K562 (cell line): ENCODE results near the gene CISD2. TPM values are rescaled to one million over a fixed set of nuclear protein-coding genes. Genes with fewer than 3 reads are reported as not detected.
"Not testable (repeated sequence)": the region's sequence is repeated elsewhere in the genome, so short reads cannot be mapped to it uniquely, and the experiment has no call there.

Experiments used
- ATAC-seq: fragments of 200-7000 bp; cut with Tn5 transposase; 3 replicates; pipeline ENCODE4 v1.9.1; 2020; ENCODE audit warnings: moderate library complexity
- BruUV-seq: library from RNA; stranded (reverse); fragments of 400-500 nt; replicated peaks from 2 replicates; lab custom pipeline; 2021; lab: Mats Ljungman, UMichigan
- CTCF ChIA-PET: fragments of 300-600 bp; formaldehyde crosslinking; extraction: SDS; loops from one replicate; lab custom pipeline; 2021; ENCODE audit warnings: low intra/inter-chr PET ratio; lab: Yijun Ruan, JAX
- POLR2A ChIA-PET: fragments of 300-600, 350-650 bp; sonication (Branson Sonifier 250); formaldehyde crosslinking; extraction: SDS; loops from one replicate; lab custom pipeline; 2021; ENCODE audit warnings: antibody characterized with exemption, inconsistent platforms; lab: Yijun Ruan, JAX
- DNase-seq, 4 experiments: peaks; one replicate each; pipeline versions ENCODE4 v3.0.0 to v3.0.0-alpha.2; 2011 to 2018; ENCODE audit warnings: low spot score in 3 of 4, mixed read lengths in 3 of 4; ENCODE audit errors: extremely low read depth in 1 of 4
- FAIRE-seq: peaks from 2 replicates; lab custom pipeline; 2011; peaks lifted over from hg19 to GRCh38; lab: Jason Lieb, UNC
- H2AFZ ChIP-seq: 2 replicates; pipeline ENCODE4 v1.6.0; 2011; ENCODE audit warnings: low read depth, low read length, control low read depth, inconsistent platforms
- H3K27ac ChIP-seq: fragments of 200-600 bp; 3 replicates; pipeline ENCODE4 v1.8.0; 2011; ENCODE audit warnings: low read depth, mild to moderate bottlenecking, control low read depth, inconsistent platforms, low read length, moderate library complexity, mixed read lengths; ENCODE audit errors: extremely low read depth
- H3K27me3 ChIP-seq, 2 experiments: fragments of 300-600 bp in 1 of 2; 2 replicates in 1 of 2; 3 replicates in 1 of 2; pipeline versions ENCODE4 v1.6.0 to v1.8.0; 2011; ENCODE audit warnings: inconsistent platforms in 2 of 2, low read length in 2 of 2, mild to moderate bottlenecking in 1 of 2, mixed read lengths in 1 of 2, moderate library complexity in 1 of 2; ENCODE audit not compliant: control insufficient read depth in 2 of 2, insufficient read depth in 2 of 2
- H3K36me3 ChIP-seq: fragments of 300-600 bp; 3 replicates; pipeline ENCODE4 v1.8.0; 2011; ENCODE audit warnings: mild to moderate bottlenecking, low read length, inconsistent platforms; ENCODE audit not compliant: control insufficient read depth, insufficient read depth
- H3K4me1 ChIP-seq, 2 experiments: fragments of 200-600 bp in 1 of 2; replicated peaks in 1 of 2; 2 replicates in 1 of 2; 3 replicates in 1 of 2; pipeline versions ENCODE4 v1.5.1 to v1.8.0; 2011; ENCODE audit warnings: inconsistent platforms in 2 of 2, low read length in 2 of 2, mild to moderate bottlenecking in 1 of 2, mixed read lengths in 1 of 2, moderate library complexity in 1 of 2; ENCODE audit not compliant: control insufficient read depth in 2 of 2, insufficient read depth in 2 of 2
- H3K4me2 ChIP-seq: 2 replicates; pipeline ENCODE4 v1.6.1; 2011; ENCODE audit warnings: low read length, control low read depth, inconsistent platforms, mixed read lengths; ENCODE audit not compliant: insufficient read depth
- H3K4me3 ChIP-seq: fragments of 200-600 bp; sonication (generic), shearing (Covaris generic); 2 replicates; pipeline ENCODE4 v1.5.1; 2016; ENCODE audit warnings: control low read depth, inconsistent platforms
- H3K79me2 ChIP-seq: fragments of 200-600 bp; 3 replicates; pipeline ENCODE4 v1.8.0; 2011; ENCODE audit warnings: low read length, inconsistent platforms; ENCODE audit not compliant: control insufficient read depth, insufficient read depth
- H3K9ac ChIP-seq, 2 experiments: 2 replicates each; pipeline versions ENCODE4 v1.6.0 to v1.6.1; 2011; ENCODE audit warnings: low read depth in 2 of 2, low read length in 2 of 2, control low read depth in 1 of 2, inconsistent platforms in 1 of 2, mild to moderate bottlenecking in 1 of 2, mixed read lengths in 1 of 2; ENCODE audit not compliant: insufficient read depth in 1 of 2
- H3K9me1 ChIP-seq: one replicate; pipeline ENCODE4 v1.6.0; 2011; ENCODE audit warnings: inconsistent platforms, mild to moderate bottlenecking, low read length, moderate library complexity; ENCODE audit not compliant: control insufficient read depth, insufficient read depth
- H3K9me3 ChIP-seq: replicated peaks from 2 replicates; pipeline ENCODE4 v1.5.1; 2011; ENCODE audit warnings: low read depth, low read length, inconsistent platforms; ENCODE audit not compliant: control insufficient read depth, insufficient read depth
- H4K20me1 ChIP-seq: replicated peaks from 2 replicates; pipeline ENCODE4 v1.6.1; 2011; ENCODE audit warnings: low read length, inconsistent platforms, mixed read lengths; ENCODE audit not compliant: control insufficient read depth, insufficient read depth
- RBFOX2 ChIP-seq: fragments of 200-400 bp; formaldehyde crosslinking; IDR thresholded peaks from 2 replicates; pipeline ENCODE4 v1.6.1; 2017; ENCODE audit warnings: low read depth, mild to moderate bottlenecking, low read length, moderate library complexity
- WGBS: fragments of 100-300 bp; shearing (Covaris generic); methylation state at CpG from one replicate; pipeline ENCODE4 v1.1.6; 2016; ENCODE audit warnings: low coverage, mixed read lengths; ENCODE audit not compliant: insufficient coverage; ENCODE audit errors: missing lambda C conversion rate; 5-methylcytosine and 5-hydroxymethylcytosine counted together
- in situ Hi-C: fragments of 300-500 bp; cut with MboI; formaldehyde crosslinking; loops from 4 replicates; pipeline ENCODE4 v1.15.0; 2018; ENCODE audit warnings: inconsistent platforms, mixed read lengths
- intact Hi-C: fragments of 100-400 bp; cut with micrococcal nuclease; formaldehyde crosslinking; loops from 2 replicates; pipeline ENCODE4 v1.14.2; 2022
- polyA plus RNA-seq, 8 experiments: library from polyadenylated mRNA; depleted of rRNA in 4 of 8; stranded (reverse) in 5 of 8; unstranded in 3 of 8; fragments of >200 nt; fragmentation: Nextera tagmentation in 2 of 8; fragmentation: Illumina TruSeq in 1 of 8; extraction: Ambion mirVana in 2 of 8; extraction: Trizol in 1 of 8; gene quantifications; 2 replicates each; pipeline versions ENCODE4 v1.2.1 to v1.2.3, GENCODE V29; 2011 to 2014; ENCODE audit warnings: inconsistent platforms in 1 of 8, missing spikeins in 1 of 8
- total RNA-seq, 7 experiments: library from RNA; depleted of rRNA in 6 of 7; stranded (reverse); fragments of >200 nt in 6 of 7; fragmentation: Illumina TruSeq in 2 of 7; extraction: Trizol in 2 of 7; gene quantifications; 2 replicates each; pipeline versions ENCODE4 v1.2.1 to v1.2.3, GENCODE V29; 2011 to 2021; ENCODE audit warnings: low replicate concordance in 1 of 7
- TF ChIP-seq, protein P1 (sequence below): sonication (generic); formaldehyde crosslinking; IDR thresholded peaks from 2 replicates; pipeline ENCODE4 v1.8.1; 2023; ENCODE audit warnings: mild to moderate bottlenecking, missing genetic modification reagents

Gene CISD2
- total and polyA plus RNA-seq, 9 of the 15 experiments (the other 6 are each of a cell fraction or from before 2014, with no cell fraction given): 37.8 to 91.4 (median 59.8) TPM

DNA sequence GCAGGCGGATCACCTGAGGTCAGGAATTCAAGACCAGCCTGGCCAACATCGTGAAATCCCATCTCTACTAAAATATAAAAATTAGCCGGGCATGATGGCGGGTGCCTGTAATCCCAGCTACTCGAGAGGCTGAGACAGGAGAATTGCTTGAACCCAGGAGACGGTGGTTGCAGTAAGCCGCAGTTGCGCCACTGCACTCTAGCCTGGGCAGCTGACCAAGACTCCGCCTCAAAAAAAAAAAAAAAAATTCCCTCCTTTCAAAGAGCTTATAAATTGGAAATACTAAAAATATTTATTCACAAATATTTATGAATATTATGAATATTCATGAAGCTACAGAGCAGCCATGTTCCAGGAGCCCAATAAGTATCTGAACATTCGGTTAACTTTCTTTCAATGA, 49.7 kb upstream of the CISD2 start:
- Histone ChIP-seq H4K20me1 (peaks cover 64% of the 10 kb centered on the region), H3K79me2 (peaks cover 100% of the 10 kb centered on the region), H3K36me3 (peaks cover 90% of the 10 kb centered on the region), H3K27ac (peak overlapping the region; percentile 53; the same call in 1 of the 3 replicates), H3K4me2 (peak overlapping the region; percentile 38; the same call in 1 of the 2 replicates), H3K4me1 (peaks cover 8 to 38% of the 10 kb centered on the region in 2 experiments; a peak in 4 of 5 replicates)
- BruUV-seq, H3K27me3 ChIP-seq, in situ Hi-C loops, FAIRE-seq, H3K9me1 ChIP-seq, H3K9me3 ChIP-seq, ATAC-seq, CTCF ChIA-PET, H2AFZ ChIP-seq, H3K9ac ChIP-seq, DNase-seq, intact Hi-C loops, H3K4me3 ChIP-seq: not testable (repeated sequence)
- POLR2A ChIA-PET: interaction anchor here (0.9 to 4.5 kb wide), 3 partner anchors 8 to 10 kb away, joined by 3 to 27 read pairs (median 5); partner anchors contain the start of gene UBE2D3
- 0 out of 2 replicates have a peak, but pooled peaks have one; percentile 20 for TF ChIP-seq RBFOX2
- TF ChIP-seq, protein P1, sequence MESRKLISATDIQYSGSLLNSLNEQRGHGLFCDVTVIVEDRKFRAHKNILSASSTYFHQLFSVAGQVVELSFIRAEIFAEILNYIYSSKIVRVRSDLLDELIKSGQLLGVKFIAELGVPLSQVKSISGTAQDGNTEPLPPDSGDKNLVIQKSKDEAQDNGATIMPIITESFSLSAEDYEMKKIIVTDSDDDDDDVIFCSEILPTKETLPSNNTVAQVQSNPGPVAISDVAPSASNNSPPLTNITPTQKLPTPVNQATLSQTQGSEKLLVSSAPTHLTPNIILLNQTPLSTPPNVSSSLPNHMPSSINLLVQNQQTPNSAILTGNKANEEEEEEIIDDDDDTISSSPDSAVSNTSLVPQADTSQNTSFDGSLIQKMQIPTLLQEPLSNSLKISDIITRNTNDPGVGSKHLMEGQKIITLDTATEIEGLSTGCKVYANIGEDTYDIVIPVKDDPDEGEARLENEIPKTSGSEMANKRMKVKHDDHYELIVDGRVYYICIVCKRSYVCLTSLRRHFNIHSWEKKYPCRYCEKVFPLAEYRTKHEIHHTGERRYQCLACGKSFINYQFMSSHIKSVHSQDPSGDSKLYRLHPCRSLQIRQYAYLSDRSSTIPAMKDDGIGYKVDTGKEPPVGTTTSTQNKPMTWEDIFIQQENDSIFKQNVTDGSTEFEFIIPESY (CRISPR knock-in tag): peak; percentile 68; the same call in 1 of the 2 replicates
- 87% methylated on average over 7 of the region's 10 CpGs for WGBS
